GM23248 (cell line): ENCODE measurements around the gene SMIM35. TPM values are rescaled to one million over a fixed set of nuclear protein-coding genes. Genes with fewer than 3 reads are reported as not detected.

Source experiments
- DNase-seq: peaks from one replicate; pipeline ENCODE4 v3.0.0-alpha.2; 2015
- H2AFZ ChIP-seq: fragments of 200-600 bp; sonication (generic); 2 replicates; pipeline ENCODE4 v1.6.1; 2016; ENCODE audit warnings: antibody characterized with exemption
- H3F3A ChIP-seq: fragments of 200-600 bp; sonication (generic); 2 replicates; pipeline ENCODE4 v1.6.1; 2016; ENCODE audit warnings: mild to moderate bottlenecking, antibody characterized with exemption, mixed run types; ENCODE audit not compliant: insufficient read depth
- H3K27ac ChIP-seq: fragments of 200-600 bp; sonication (generic); 2 replicates; pipeline ENCODE4 v1.5.1; 2016; ENCODE audit warnings: mild to moderate bottlenecking
- H3K27me3 ChIP-seq: fragments of 200-600 bp; sonication (generic); replicated peaks from 2 replicates; pipeline ENCODE4 v1.6.1; 2016; ENCODE audit warnings: mild to moderate bottlenecking; ENCODE audit not compliant: insufficient read depth
- H3K36me3 ChIP-seq: fragments of 200-600 bp; sonication (generic); 2 replicates; pipeline ENCODE4 v1.6.1; 2016; ENCODE audit warnings: low read depth, mild to moderate bottlenecking
- H3K4me1 ChIP-seq: fragments of 200-600 bp; sonication (generic); 2 replicates; pipeline ENCODE4 v1.6.1; 2016; ENCODE audit warnings: mild to moderate bottlenecking; ENCODE audit not compliant: insufficient read depth
- H3K4me2 ChIP-seq: fragments of 200-600 bp; sonication (generic); one replicate; pipeline ENCODE4 v1.6.1; 2016; ENCODE audit warnings: mild to moderate bottlenecking; ENCODE audit not compliant: unreplicated experiment
- H3K4me3 ChIP-seq: fragments of 200-600 bp; sonication (generic); 2 replicates; pipeline ENCODE4 v1.5.1; 2016; ENCODE audit warnings: mild to moderate bottlenecking
- H3K79me2 ChIP-seq: fragments of 200-600 bp; sonication (generic); 2 replicates; pipeline ENCODE4 v1.6.1; 2016; ENCODE audit warnings: mild to moderate bottlenecking; ENCODE audit not compliant: insufficient read depth
- H3K9ac ChIP-seq: fragments of 200-600 bp; sonication (generic); 2 replicates; pipeline ENCODE4 v1.6.1; 2016; ENCODE audit warnings: mild to moderate bottlenecking
- H3K9me2 ChIP-seq: fragments of 200-600 bp; sonication (generic); 2 replicates; pipeline ENCODE4 v1.6.1; 2016; ENCODE audit warnings: mixed run types, mild to moderate bottlenecking, moderate library complexity; ENCODE audit not compliant: insufficient read depth
- H3K9me3 ChIP-seq: fragments of 200-600 bp; sonication (generic); one replicate; pipeline ENCODE4 v1.6.1; 2017; ENCODE audit warnings: low read depth
- H4K20me1 ChIP-seq: fragments of 200-600 bp; sonication (generic); 2 replicates; pipeline ENCODE4 v1.6.0; 2016; ENCODE audit not compliant: insufficient read depth
- EZH2 ChIP-seq: fragments of 200-600 bp; sonication (generic); IDR thresholded peaks from 2 replicates; pipeline ENCODE4 v1.6.1; 2018; ENCODE audit warnings: antibody characterized with exemption, mild to moderate bottlenecking; ENCODE audit not compliant: insufficient read depth, poor library complexity, severe bottlenecking
- EZH2phosphoT487 ChIP-seq: fragments of 200-600 bp; sonication (generic); IDR thresholded peaks from 2 replicates; pipeline ENCODE4 v1.6.1; 2018; ENCODE audit warnings: antibody characterized with exemption, moderate library complexity, mild to moderate bottlenecking, low read depth; ENCODE audit not compliant: insufficient read depth
- WGBS, 2 experiments: methylation state at CpG; one replicate each; pipeline ENCODE4 v1.1.6; 2015 to 2017; ENCODE audit warnings: low lambda C conversion rate in 2 of 2, low coverage in 1 of 2; ENCODE audit errors: missing lambda C conversion rate in 2 of 2; 5-methylcytosine and 5-hydroxymethylcytosine counted together
- in situ Hi-C: fragments of 300-500 bp; cut with MboI; formaldehyde crosslinking; loops from 2 replicates; pipeline ENCODE4 v1.15.0; 2020
- polyA plus RNA-seq: library from polyadenylated mRNA; unstranded; fragments of >200 nt; fragmentation: Nextera tagmentation; extraction: Ambion mirVana; gene quantifications from 2 replicates; pipeline ENCODE4 v1.2.1, GENCODE V29; 2016
- total RNA-seq: library from RNA; depleted of rRNA; stranded (reverse); fragments of >200 nt; shearing (Covaris generic); gene quantifications from 2 replicates; pipeline ENCODE4 v1.2.3, GENCODE V29; 2014; rRNA removed

The SMIM35 gene
- total and polyA plus RNA-seq, 2 experiments from 2014 or later: not detected

DNA sequence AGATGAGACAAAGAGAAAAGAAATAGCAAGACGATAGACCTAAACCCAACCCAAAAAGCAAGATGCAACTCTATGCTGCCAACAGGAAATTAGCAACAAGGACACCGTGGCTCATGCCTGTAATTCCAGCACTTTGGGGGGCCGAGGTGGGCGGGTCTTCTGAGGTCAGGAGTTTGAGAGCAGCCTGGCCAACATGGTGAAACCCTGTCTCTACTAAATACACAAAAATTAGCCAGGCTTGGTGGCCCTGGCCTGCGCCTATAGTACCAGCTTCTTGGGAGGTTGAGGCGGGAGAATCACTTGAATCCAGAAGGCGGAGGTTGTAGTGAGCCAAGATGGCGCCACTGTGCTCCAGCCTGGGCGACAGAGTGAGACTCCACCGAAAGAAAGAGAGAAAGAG, 124.9 kb downstream of the SMIM35 start:
- Histone ChIP-seq H3K36me3 (no peaks in the 10 kb centered on the region), H3K9me2 (no peaks in the 10 kb centered on the region), H3K79me2 (no peaks in the 10 kb centered on the region), H3K9ac (no peak overlapping the region), H3K27me3 (peaks cover 10% of the 10 kb centered on the region; the same call in 1 of the 2 replicates), H3K4me3 (no peak overlapping the region), H3K4me1 (no peaks in the 10 kb centered on the region), H4K20me1 (no peaks in the 10 kb centered on the region), H3F3A (no peaks in the 10 kb centered on the region), H3K9me3 (no peaks in the 10 kb centered on the region), H2AFZ (no peak overlapping the region), H3K4me2 (no peak overlapping the region), H3K27ac (no peak overlapping the region)
- DNase-seq: no peak
- TF ChIP-seq EZH2phosphoT487 (no peak), EZH2 (no peak)
- 51 to 56% methylated on average over 10 of the region's 10 CpGs for WGBS, 2 experiments
- in situ Hi-C loops: no loop called here

- Histone ChIP-seq H3K79me2 (no peaks in the 10 kb centered on the region), H2AFZ (no peak overlapping the region), H3K4me1 (no peaks in the 10 kb centered on the region), H3K4me3 (no peak overlapping the region), H3K9ac (no peak overlapping the region), H3K9me3 (no peaks in the 10 kb centered on the region), H3K27ac (no peak overlapping the region), H4K20me1 (no peaks in the 10 kb centered on the region), H3K27me3 (peaks cover 10% of the 10 kb centered on the region; the same call in 1 of the 2 replicates), H3F3A (no peaks in the 10 kb centered on the region), H3K36me3 (no peaks in the 10 kb centered on the region), H3K4me2 (no peak overlapping the region), H3K9me2 (no peaks in the 10 kb centered on the region)
- in situ Hi-C loops: no loop called here
- no peak for TF ChIP-seq EZH2phosphoT487
- TF ChIP-seq EZH2: no peak
- no peak for DNase-seq
- 7 to 19% methylated on average over 1 of the region's 1 CpG for WGBS, 2 experiments
Observed at GRCh38 chr11:117960406-117960805, 126.4 kb downstream of the SMIM35 start.

DNA sequence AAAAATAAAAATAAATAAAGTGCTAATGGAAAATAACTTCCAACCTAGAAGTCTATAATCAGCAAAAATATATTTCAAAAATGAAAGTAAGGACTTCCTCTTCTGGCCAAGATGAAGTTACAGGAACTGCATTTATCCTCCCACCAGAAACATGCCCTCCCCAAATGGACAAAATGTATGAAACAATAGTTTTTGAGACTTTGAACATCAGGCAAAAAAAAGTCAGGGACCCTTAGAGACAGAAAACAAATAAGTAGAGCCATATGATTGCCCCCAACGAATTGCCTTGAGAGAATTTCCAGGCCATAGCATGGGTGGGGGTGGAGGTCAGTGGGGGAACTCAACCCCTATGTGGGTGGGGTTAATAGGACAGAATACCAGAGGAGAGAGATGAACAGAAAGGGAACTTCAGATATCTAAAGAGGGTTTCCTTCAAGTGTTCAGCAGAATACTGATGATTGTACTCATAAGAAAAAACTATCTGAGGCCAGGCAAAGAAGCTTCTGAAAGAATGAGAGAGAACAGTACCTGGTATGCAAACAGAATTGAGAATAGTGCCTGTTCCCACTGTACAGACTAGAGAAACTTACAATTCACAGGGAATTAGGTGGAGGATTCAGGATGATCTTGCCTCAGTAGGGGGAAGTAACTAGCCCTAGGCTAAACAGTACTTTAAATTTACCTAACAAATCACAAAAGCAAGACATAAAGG, 127.2 kb downstream of the SMIM35 start:
- Histone ChIP-seq H4K20me1 (no peaks in the 10 kb centered on the region), H2AFZ (no peak overlapping the region), H3K79me2 (no peaks in the 10 kb centered on the region), H3K9me3 (no peaks in the 10 kb centered on the region), H3K4me3 (no peak overlapping the region), H3K4me2 (no peak overlapping the region), H3K9ac (no peak overlapping the region), H3K4me1 (no peaks in the 10 kb centered on the region), H3K9me2 (no peaks in the 10 kb centered on the region), H3K27ac (no peak overlapping the region), H3K36me3 (no peaks in the 10 kb centered on the region), H3F3A (no peaks in the 10 kb centered on the region), H3K27me3 (peaks cover 10% of the 10 kb centered on the region; the same call in 1 of the 2 replicates)
- DNase-seq: no peak
- in situ Hi-C loops: no loop called here
- 0 to 3% methylated on average over 1 of the region's 1 CpG for WGBS, 2 experiments
- TF ChIP-seq EZH2phosphoT487 (no peak), EZH2 (no peak)

GRCh38 chr11:117958949-117959348, 127.8 kb downstream of the SMIM35 start:
- no peak for DNase-seq
- Histone ChIP-seq H3K9me2 (no peaks in the 10 kb centered on the region), H3K9me3 (no peaks in the 10 kb centered on the region), H3K79me2 (no peaks in the 10 kb centered on the region), H3F3A (no peaks in the 10 kb centered on the region), H2AFZ (no peak overlapping the region), H4K20me1 (no peaks in the 10 kb centered on the region), H3K4me1 (no peaks in the 10 kb centered on the region), H3K27ac (no peak overlapping the region), H3K36me3 (no peaks in the 10 kb centered on the region), H3K27me3 (peaks cover 10% of the 10 kb centered on the region; the same call in 1 of the 2 replicates), H3K9ac (no peak overlapping the region), H3K4me2 (no peak overlapping the region), H3K4me3 (no peak overlapping the region)
- TF ChIP-seq EZH2phosphoT487 (no peak), EZH2 (no peak)
- WGBS, 2 experiments: 9 to 18% methylated on average over 1 of the region's 1 CpG
- in situ Hi-C loops: no loop called here

Other genes starting within 250 kb of the SMIM35 start
- not detected in 2 replicates for gene FXYD6, start 210.3 kb downstream of the SMIM35 start, total RNA-seq
- 0.20 TPM in 1 of 2 replicates, not detected in the other for gene FXYD6, start 210.3 kb downstream of the SMIM35 start, polyA plus RNA-seq
- gene TMPRSS13, start 157.6 kb downstream of the SMIM35 start, total RNA-seq: not detected in 2 replicates
- gene TMPRSS13, start 157.6 kb downstream of the SMIM35 start, polyA plus RNA-seq: not detected in 2 replicates
- not detected in 2 replicates for gene IL10RA, start 100.6 kb downstream of the SMIM35 start, total RNA-seq
- not detected in 2 replicates for gene IL10RA, start 100.6 kb downstream of the SMIM35 start, polyA plus RNA-seq
- not detected in 2 replicates for gene TMPRSS4, start 9.9 kb downstream of the SMIM35 start, total RNA-seq
- gene TMPRSS4, start 9.9 kb downstream of the SMIM35 start, polyA plus RNA-seq: not detected in 2 replicates
- gene SCN4B, start 65.9 kb upstream of the SMIM35 start, total RNA-seq: not detected in 2 replicates
- gene SCN4B, start 65.9 kb upstream of the SMIM35 start, polyA plus RNA-seq: not detected in 2 replicates
- gene SCN2B, start 89.7 kb upstream of the SMIM35 start, total RNA-seq: not detected in 2 replicates
- not detected in 2 replicates for gene SCN2B, start 89.7 kb upstream of the SMIM35 start, polyA plus RNA-seq
- not detected in 2 replicates for gene JAML, start 138.0 kb upstream of the SMIM35 start, total RNA-seq
- gene JAML, start 138.0 kb upstream of the SMIM35 start, polyA plus RNA-seq: not detected in 2 replicates
- 1.3 and 2.4 TPM in 2 replicates for gene MPZL3, start 165.4 kb upstream of the SMIM35 start, total RNA-seq
- gene MPZL3, start 165.4 kb upstream of the SMIM35 start, polyA plus RNA-seq: 0.72 and 0.78 TPM in 2 replicates
- gene MPZL2, start 177.3 kb upstream of the SMIM35 start, total RNA-seq: not detected in 2 replicates
- not detected in 2 replicates for gene MPZL2, start 177.3 kb upstream of the SMIM35 start, polyA plus RNA-seq
- gene CD3E, start 217.8 kb upstream of the SMIM35 start, total RNA-seq: not detected in 2 replicates
- gene CD3E, start 217.8 kb upstream of the SMIM35 start, polyA plus RNA-seq: not detected in 2 replicates